Esophagus squamous epithelium (tissue), 4 donors: ENCODE results near the gene MID1IP1.

Experiments
- POLR2A ChIP-seq, 4 donors: fragments of 450-650 bp; IDR thresholded peaks; one replicate each; pipeline ENCODE4 v1.6.1; 2017; ENCODE audit warnings: antibody characterized with exemption in 4 of 4, mild to moderate bottlenecking in 4 of 4, moderate library complexity in 3 of 4
- TF ChIP-seq, protein P1 (sequence below), 6 experiments: fragments of 450-650 bp in 4 of 6; fragments of 200-600 bp in 2 of 6; sonication (generic) in 2 of 6; IDR thresholded peaks; one replicate each; pipeline ENCODE4 v1.5.1; 2016 to 2019; ENCODE audit warnings: antibody characterized with exemption in 6 of 6, mild to moderate bottlenecking in 4 of 6, moderate library complexity in 4 of 6

DNA sequence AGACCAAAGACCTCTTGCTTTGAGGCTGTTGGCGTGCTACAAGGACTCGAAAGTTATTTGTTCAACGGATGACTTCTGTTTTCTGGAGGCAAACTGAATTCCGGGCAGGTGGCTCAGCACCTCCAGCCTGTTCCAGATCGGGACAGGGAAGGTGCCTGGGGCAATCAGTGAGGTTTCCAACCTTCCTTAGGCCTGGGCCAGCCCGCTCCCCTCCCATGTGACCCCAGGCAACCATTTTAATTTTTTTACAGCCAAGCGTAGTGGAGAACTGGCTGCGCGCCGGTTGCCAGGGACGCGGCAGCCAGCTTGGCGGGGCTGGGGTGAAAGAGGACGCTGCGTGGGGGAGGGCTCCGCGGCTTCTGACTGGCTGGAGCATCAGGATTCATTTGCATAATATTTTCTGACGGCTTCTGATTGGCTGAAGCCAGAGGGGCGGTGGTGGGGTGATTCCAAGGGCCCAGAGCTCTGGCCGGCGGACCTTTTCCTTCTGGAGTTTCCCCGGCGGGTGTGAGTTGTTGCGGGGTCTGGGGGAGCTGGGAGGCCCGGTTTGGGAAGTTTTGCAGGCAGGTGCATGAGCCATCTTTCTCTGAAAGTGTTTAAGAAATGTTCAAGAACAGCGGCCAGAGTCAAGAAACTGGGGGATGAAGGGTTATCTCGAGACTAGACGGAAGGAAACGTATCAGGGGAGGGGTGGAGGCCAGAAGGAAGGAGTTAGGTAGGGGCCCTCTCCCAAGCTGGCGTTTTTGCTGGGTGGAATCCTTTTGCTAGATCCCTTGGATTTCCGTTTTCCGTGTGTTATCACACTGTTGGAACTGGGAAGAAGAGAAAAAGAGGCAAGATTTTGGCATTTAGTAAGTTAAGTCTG, at the start of gene MID1IP1:
- TF ChIP-seq, protein P1, sequence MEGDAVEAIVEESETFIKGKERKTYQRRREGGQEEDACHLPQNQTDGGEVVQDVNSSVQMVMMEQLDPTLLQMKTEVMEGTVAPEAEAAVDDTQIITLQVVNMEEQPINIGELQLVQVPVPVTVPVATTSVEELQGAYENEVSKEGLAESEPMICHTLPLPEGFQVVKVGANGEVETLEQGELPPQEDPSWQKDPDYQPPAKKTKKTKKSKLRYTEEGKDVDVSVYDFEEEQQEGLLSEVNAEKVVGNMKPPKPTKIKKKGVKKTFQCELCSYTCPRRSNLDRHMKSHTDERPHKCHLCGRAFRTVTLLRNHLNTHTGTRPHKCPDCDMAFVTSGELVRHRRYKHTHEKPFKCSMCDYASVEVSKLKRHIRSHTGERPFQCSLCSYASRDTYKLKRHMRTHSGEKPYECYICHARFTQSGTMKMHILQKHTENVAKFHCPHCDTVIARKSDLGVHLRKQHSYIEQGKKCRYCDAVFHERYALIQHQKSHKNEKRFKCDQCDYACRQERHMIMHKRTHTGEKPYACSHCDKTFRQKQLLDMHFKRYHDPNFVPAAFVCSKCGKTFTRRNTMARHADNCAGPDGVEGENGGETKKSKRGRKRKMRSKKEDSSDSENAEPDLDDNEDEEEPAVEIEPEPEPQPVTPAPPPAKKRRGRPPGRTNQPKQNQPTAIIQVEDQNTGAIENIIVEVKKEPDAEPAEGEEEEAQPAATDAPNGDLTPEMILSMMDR (IDR thresholded peaks at IDR 0.05): no peak
- TF ChIP-seq POLR2A (IDR thresholded peaks at IDR 0.05): peak in 2 of 4 donors; percentile 48 to 59
